HG02759 (cell line): ENCODE measurements around the gene CLSTN1.

Experiments used
- ATAC-seq: cut with Tn5 transposase; IDR thresholded peaks from one replicate; pipeline ENCODE4 v1.9.1; 2021; ENCODE audit warnings: mild to moderate bottlenecking, moderate library complexity; ENCODE audit not compliant: unreplicated experiment

Gene CLSTN1

GRCh38 chr1:9823943-9824701 lies at the start of gene CLSTN1:
Gene CLSTN1 (minus strand): TSS chr1:9823965. CDS start chr1:9823733, 232 bp downstream.
- ATAC-seq = peak; percentile 66

DNA sequence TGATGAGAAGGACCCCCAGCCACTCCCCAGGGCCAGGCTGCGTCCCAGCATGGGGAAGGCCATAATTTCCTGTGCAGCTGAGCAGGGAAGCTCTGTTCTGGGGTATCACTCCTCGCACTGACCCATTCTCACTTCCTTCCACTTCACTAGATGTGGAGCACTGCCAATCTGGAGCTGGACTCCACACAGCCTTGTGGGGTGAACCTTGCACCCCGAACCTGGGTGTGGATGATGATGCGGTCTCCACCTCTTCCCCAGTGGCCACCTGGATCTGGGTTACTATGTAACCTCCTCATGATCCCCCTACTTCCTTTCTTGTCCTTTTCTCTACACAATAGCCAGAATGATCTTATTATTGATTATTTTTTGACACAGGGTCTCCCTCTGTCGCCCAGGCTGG lies 49.6 kb upstream of the CLSTN1 start:
- no peak for ATAC-seq

- no peak for ATAC-seq
Observed at GRCh38 chr1:9872430-9873165, 48.8 kb upstream of the CLSTN1 start.

- no peak for ATAC-seq
Observed at GRCh38 chr1:9871707-9872425, 48.1 kb upstream of the CLSTN1 start.

DNA sequence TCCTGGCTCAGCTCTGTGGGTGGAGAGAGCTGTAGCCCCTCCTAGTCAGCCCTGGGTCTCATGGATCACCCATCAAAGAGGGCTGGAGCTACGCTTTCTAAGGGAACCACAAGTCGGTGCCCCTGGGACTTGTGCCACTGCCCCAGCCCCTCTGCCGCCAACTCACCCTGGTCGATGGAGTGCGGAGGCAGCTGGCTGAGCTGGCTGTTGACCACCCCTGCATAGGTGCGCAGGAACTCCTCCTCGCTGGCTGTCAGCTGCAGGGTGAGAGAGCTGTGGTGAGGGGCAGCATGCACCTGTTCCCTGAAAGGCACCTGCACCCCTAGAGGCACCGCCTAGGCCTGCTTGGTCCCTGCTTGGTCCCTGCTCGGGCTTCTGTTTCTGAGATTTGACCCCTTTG lies 47.3 kb upstream of the CLSTN1 start:
- ATAC-seq = no peak

DNA sequence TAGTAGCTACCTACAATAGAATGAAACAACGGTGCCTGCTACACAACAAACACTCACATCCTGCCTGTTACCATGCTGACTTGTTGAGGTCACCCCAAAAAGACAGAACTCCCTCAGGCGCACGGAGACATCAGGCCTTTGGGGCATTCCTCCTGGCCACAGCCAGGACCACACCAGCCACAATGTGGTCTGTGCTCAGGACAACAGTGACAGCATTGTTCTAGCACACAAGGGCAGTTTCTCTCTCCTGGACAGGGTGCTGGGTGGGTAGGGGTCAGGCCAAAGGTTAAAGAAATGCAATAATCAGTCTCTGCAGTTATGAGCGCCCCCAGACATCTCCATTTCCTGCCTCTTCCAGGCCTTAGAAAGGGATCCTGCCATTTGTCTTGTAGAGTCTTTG lies 46.8 kb upstream of the CLSTN1 start:
- no peak for ATAC-seq

- no peak for ATAC-seq
Observed at GRCh38 chr1:9869831-9870251, 46.1 kb upstream of the CLSTN1 start.

GRCh38 chr1:9868244-9868590 lies 44.5 kb upstream of the CLSTN1 start:
- ATAC-seq = no peak

GRCh38 chr1:9867408-9868243 lies 43.9 kb upstream of the CLSTN1 start:
- ATAC-seq = peak; percentile 63

DNA sequence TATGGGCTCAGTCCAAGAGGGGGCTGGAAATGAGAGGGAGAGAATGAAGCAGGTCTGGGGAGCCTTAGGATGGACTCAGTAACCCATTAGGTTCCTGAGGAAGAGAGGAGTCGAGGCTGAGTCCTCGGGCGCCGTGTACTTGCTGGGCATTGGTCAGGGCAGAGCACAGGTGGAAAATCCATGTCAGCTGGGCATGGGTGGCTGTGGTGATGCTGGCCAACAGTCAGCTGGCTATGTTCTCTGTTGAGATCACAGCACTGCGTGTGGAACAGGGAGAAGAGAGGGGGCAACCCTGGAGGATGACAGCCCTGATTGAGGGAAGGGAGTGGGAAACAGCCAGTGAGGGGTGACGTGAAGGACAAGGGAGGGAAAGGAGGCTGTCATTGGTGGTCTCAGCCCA lies 43.1 kb upstream of the CLSTN1 start:
- ATAC-seq = no peak

DNA sequence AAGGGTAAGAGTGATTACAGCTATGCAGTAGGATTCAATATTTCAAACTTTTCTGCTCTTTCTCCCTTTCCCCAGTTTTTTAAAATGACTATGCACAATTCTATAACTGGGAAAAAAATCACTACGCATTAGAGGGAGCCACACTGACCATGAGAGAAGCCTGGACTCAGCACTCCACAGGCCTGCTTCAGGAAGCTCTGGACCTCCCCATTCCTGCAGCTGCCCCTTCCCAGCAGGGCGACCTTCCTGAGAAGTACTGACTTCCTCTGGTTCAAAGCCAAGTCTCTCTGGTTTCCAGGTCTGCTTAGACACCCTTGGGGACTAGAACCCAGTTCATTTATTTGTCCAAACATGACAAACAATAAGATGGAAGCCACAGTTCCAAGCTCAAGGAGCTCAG lies 42.0 kb upstream of the CLSTN1 start:
- no peak for ATAC-seq

- ATAC-seq = no peak
Observed at GRCh38 chr1:9863371-9863770, 39.6 kb upstream of the CLSTN1 start.

DNA sequence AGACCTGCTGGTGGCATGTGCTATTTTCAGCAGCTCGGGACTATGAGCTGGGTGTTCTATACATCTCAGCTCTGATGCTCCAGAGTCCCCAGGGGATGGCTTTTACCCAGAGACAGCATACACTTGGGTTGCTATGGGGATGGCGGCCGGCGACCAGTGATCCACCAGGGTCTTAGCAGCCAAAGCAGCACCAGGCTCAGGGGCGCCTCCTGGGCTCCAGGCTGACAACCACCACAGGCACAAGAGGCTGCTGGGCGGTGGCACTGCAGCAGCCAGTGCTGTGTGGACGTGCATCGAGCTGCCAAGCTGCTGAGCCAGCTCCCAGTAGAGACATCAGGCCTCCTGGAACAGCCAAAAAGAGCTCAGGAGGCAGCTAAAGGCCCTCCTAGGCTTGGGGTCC lies 37.6 kb upstream of the CLSTN1 start:
- ATAC-seq = no peak

- ATAC-seq = no peak
Observed at GRCh38 chr1:9860887-9861286, 37.1 kb upstream of the CLSTN1 start.

GRCh38 chr1:9859281-9860014 lies 35.7 kb upstream of the CLSTN1 start:
- no peak for ATAC-seq

DNA sequence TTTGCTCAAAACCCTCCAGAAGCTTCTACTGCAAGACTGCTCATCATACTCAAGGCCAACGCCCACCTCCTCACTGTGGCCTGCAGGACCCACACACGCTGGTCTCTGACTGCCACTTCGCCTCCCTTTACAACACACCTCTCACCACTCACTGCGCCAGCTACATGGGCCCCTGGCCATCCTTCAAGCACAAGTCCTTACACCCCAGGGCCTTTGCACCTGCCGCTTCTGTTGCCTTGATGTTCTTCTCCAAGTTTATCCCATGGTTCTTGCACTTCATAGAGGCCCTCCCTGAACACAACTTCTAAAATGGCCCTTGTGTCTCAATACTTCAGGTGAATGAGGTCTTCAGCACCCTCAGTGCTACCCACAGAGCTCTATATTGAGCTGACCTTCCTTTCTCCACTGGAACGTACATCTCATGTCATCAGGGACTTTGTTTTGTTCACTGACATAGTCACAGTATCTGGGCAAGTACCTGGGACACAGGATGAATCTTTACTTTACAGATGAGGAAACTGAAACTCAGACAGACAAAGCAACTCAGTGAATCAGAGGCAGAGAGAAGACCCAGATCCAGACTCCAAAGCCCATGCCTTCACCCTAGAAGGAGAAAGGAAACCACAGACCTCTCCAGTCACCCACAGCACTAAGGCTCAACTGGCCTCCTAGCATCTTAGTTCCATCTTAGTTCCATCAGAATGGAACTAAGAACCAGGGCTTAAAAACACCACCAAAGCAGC lies 34.7 kb upstream of the CLSTN1 start:
- no peak for ATAC-seq

- no peak for ATAC-seq
Observed at GRCh38 chr1:9855186-9855585, 31.4 kb upstream of the CLSTN1 start.

- no peak for ATAC-seq
Observed at GRCh38 chr1:9853249-9853595, 29.5 kb upstream of the CLSTN1 start.

DNA sequence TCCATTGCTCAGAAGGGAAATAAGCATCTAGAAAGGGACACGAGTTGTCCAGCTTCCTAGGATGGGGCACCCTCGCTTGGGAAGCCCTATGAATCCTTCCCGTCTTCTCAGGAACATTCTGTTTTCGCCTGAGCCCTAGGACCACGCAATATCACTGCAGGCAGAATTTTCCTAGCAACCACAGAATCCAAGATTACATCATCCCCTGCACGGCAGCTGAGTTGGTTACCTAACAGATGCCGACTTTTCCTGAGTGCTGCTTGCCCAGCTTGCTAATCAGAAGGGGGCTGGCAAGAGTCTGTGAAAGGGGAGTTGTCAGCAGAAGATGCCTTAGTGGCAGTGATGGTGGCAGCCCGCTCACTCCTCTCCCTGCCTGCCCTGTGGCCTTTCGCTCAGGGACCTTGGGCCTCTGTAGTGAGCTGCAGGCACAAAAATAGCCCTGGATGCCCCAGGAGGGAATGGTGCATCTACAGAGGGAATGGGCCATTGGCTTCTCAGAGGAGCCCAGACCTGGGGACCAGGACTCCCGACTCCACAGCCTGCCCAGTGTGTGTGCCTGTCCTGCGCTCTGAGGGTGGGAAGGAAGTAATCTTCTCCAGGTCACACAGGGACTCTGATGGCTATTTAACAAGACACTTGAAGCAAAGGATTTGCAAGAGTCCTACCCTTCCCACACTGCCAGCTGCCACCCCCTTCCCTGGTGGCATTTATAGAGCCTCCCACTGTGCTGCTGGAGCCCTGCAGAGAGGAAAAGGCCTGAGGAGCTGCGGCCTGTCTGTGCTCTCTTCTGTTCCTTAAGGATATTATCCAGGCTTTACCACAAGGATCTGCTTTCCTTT lies 28.9 kb upstream of the CLSTN1 start:
- ATAC-seq = no peak
